Stimulated activated CD4-positive, alpha-beta T cell treated with anti-CD3 and anti-CD28 coated beads, TNF-alpha, amount 100 ng/mL, for 48 hours (primary cell): ENCODE data around the gene PDE12.

Experiments
- DNase-seq, 3 donors: peaks; one replicate each; pipeline ENCODE4 v3.0.0-alpha.2; 2020; ENCODE audit warnings: low read depth in 3 of 3

PDE12 gene

GRCh38 chr3:57555738-57556458 lies at the start of gene PDE12:
Gene PDE12 (plus strand): TSS chr3:57556274. CDS start chr3:57556380, 106 bp downstream.
- DNase-seq: peak; percentile 62 to 74 (median 72)

- DNase-seq: no peak
Measured at GRCh38 chr3:57512166-57512565, 43.9 kb upstream of the PDE12 start.

- no peak for DNase-seq
Measured at GRCh38 chr3:57518276-57518915, 37.7 kb upstream of the PDE12 start.

GRCh38 chr3:57530071-57530608 lies 25.9 kb upstream of the PDE12 start:
- DNase-seq: no peak

GRCh38 chr3:57538465-57538864 lies 17.6 kb upstream of the PDE12 start:
- no peak for DNase-seq

- peak in 1 of 3 donors; percentile 4 for DNase-seq
Measured at GRCh38 chr3:57544181-57545125, 11.6 kb upstream of the PDE12 start, which contains the start of gene DNAH12. Gene DNAH12 (minus strand): TSS chr3:57544344. CDS start chr3:57542870, 1,474 bp downstream.

- DNase-seq: no peak
Measured at GRCh38 chr3:57545636-57546268, 10.3 kb upstream of the PDE12 start.

GRCh38 chr3:57546616-57547015 lies 9.5 kb upstream of the PDE12 start:
- no peak for DNase-seq

GRCh38 chr3:57555306-57555705 lies 768 bp upstream of the PDE12 start:
- DNase-seq: no peak

GRCh38 chr3:57556459-57557084 lies 498 bp downstream of the PDE12 start:
- peak in 2 of 3 donors; percentile 1 to 27 for DNase-seq

- peak in 2 of 3 donors; percentile 12 to 19 for DNase-seq
Measured at GRCh38 chr3:57557085-57557537, 1.0 kb downstream of the PDE12 start.

GRCh38 chr3:57559526-57559925 lies 3.5 kb downstream of the PDE12 start:
- DNase-seq: no peak

- DNase-seq: no peak
Measured at GRCh38 chr3:57569859-57570450, 13.9 kb downstream of the PDE12 start.

- DNase-seq: no peak
Measured at GRCh38 chr3:57570878-57571277, 14.8 kb downstream of the PDE12 start.

GRCh38 chr3:57572096-57572495 lies 16.0 kb downstream of the PDE12 start:
- no peak for DNase-seq

GRCh38 chr3:57575966-57576626 lies 20.0 kb downstream of the PDE12 start:
- DNase-seq: no peak

GRCh38 chr3:57577801-57578200 lies 21.7 kb downstream of the PDE12 start:
- no peak for DNase-seq

GRCh38 chr3:57582474-57583168 lies 26.5 kb downstream of the PDE12 start:
- DNase-seq: no peak

GRCh38 chr3:57583544-57583943 lies 27.5 kb downstream of the PDE12 start:
- DNase-seq: no peak
